ENCODE data around the gene XIRP2.
"Not testable (repeated sequence)": the region's sequence is repeated elsewhere in the genome, so short reads cannot be mapped to it uniquely, and the experiment has no call there.

XIRP2 gene

GRCh38 chr2:167264380-167264779, 376.1 kb downstream of the XIRP2 start:
- Mint-ChIP-seq H3K4me3 (no peak overlapping the region), H3K4me1 (ENCODE audit: low read depth) (no peaks in the 10 kb centered on the region), H3K27me3 (ENCODE audit: low read depth) (no peaks in the 10 kb centered on the region), H3K27ac (no peak overlapping the region), H3K9me3 (peaks cover 4% of the 10 kb centered on the region), H3K36me3 (ENCODE audit: low read depth) (no peaks in the 10 kb centered on the region)
- no peak for DNase-seq (ENCODE audit: low spot score)

- Mint-ChIP-seq H3K27me3 (ENCODE audit: low read depth) (no peaks in the 10 kb centered on the region), H3K27ac (no peak overlapping the region), H3K36me3 (ENCODE audit: low read depth) (no peaks in the 10 kb centered on the region), H3K9me3 (peaks cover 6% of the 10 kb centered on the region), H3K4me1 (ENCODE audit: low read depth) (no peaks in the 10 kb centered on the region), H3K4me3 (no peak overlapping the region)
- no peak for DNase-seq (ENCODE audit: low spot score)
These were observed 376.7 kb downstream of the XIRP2 start for GRCh38 chr2:167265004-167265403.

- Mint-ChIP-seq H3K27me3 (ENCODE audit: low read depth) (no peaks in the 10 kb centered on the region), H3K4me3 (no peak overlapping the region), H3K9me3 (peaks cover 6% of the 10 kb centered on the region), H3K4me1 (ENCODE audit: low read depth) (no peaks in the 10 kb centered on the region), H3K36me3 (ENCODE audit: low read depth) (no peaks in the 10 kb centered on the region), H3K27ac (no peak overlapping the region)
- no peak for DNase-seq (ENCODE audit: low spot score)
These were observed 377.4 kb downstream of the XIRP2 start for GRCh38 chr2:167265722-167266121.

- H3K36me3 Mint-ChIP-seq (ENCODE audit: low read depth); H3K4me1 Mint-ChIP-seq (ENCODE audit: low read depth); H3K4me3 Mint-ChIP-seq; H3K27me3 Mint-ChIP-seq (ENCODE audit: low read depth); DNase-seq (ENCODE audit: low spot score); H3K27ac Mint-ChIP-seq; H3K9me3 Mint-ChIP-seq: not testable (repeated sequence)
These were observed 380.0 kb downstream of the XIRP2 start for GRCh38 chr2:167268245-167268644.

- no peak overlapping the region for H3K27ac Mint-ChIP-seq
- H3K9me3 Mint-ChIP-seq = peaks cover 6% of the 10 kb centered on the region
- no peaks in the 10 kb centered on the region for H3K4me1 Mint-ChIP-seq (ENCODE audit: low read depth)
- no peaks in the 10 kb centered on the region for H3K36me3 Mint-ChIP-seq (ENCODE audit: low read depth)
- H3K4me3 Mint-ChIP-seq = no peak overlapping the region
- H3K27me3 Mint-ChIP-seq (ENCODE audit: low read depth) = no peaks in the 10 kb centered on the region
- DNase-seq (ENCODE audit: low spot score) = no peak
These were observed 383.7 kb downstream of the XIRP2 start for GRCh38 chr2:167271932-167272331.

GRCh38 chr2:167275046-167275445, 386.8 kb downstream of the XIRP2 start:
- no peaks in the 10 kb centered on the region for H3K36me3 Mint-ChIP-seq (ENCODE audit: low read depth)
- DNase-seq (ENCODE audit: low spot score) = no peak
- no peaks in the 10 kb centered on the region for H3K4me1 Mint-ChIP-seq (ENCODE audit: low read depth)
- no peaks in the 10 kb centered on the region for H3K27me3 Mint-ChIP-seq (ENCODE audit: low read depth)
- H3K27ac Mint-ChIP-seq = no peak overlapping the region
- H3K9me3 Mint-ChIP-seq = no peaks in the 10 kb centered on the region
- no peak overlapping the region for H3K4me3 Mint-ChIP-seq

- DNase-seq (ENCODE audit: low spot score) = no peak
- Mint-ChIP-seq H3K4me3 (no peak overlapping the region), H3K27ac (no peak overlapping the region), H3K27me3 (ENCODE audit: low read depth) (no peaks in the 10 kb centered on the region), H3K4me1 (ENCODE audit: low read depth) (no peaks in the 10 kb centered on the region), H3K9me3 (no peaks in the 10 kb centered on the region), H3K36me3 (ENCODE audit: low read depth) (no peaks in the 10 kb centered on the region)
These were observed 391.5 kb downstream of the XIRP2 start for GRCh38 chr2:167279810-167280209.

GRCh38 chr2:167287212-167287611, 398.9 kb downstream of the XIRP2 start:
- H3K4me3 Mint-ChIP-seq = no peak overlapping the region
- no peaks in the 10 kb centered on the region for H3K9me3 Mint-ChIP-seq
- H3K27ac Mint-ChIP-seq = no peak overlapping the region
- no peaks in the 10 kb centered on the region for H3K4me1 Mint-ChIP-seq (ENCODE audit: low read depth)
- DNase-seq (ENCODE audit: low spot score) = no peak
- H3K27me3 Mint-ChIP-seq (ENCODE audit: low read depth) = peaks cover 21% of the 10 kb centered on the region
- no peaks in the 10 kb centered on the region for H3K36me3 Mint-ChIP-seq (ENCODE audit: low read depth)

GRCh38 chr2:167289651-167290410, 401.6 kb downstream of the XIRP2 start:
- Mint-ChIP-seq H3K27me3 (ENCODE audit: low read depth) (peaks cover 36% of the 10 kb centered on the region), H3K27ac (no peak overlapping the region), H3K4me1 (ENCODE audit: low read depth) (peaks cover 12% of the 10 kb centered on the region), H3K9me3 (no peaks in the 10 kb centered on the region), H3K36me3 (ENCODE audit: low read depth) (no peaks in the 10 kb centered on the region), H3K4me3 (no peak overlapping the region)
- DNase-seq (ENCODE audit: low spot score) = no peak

GRCh38 chr2:167292430-167293171, 404.3 kb downstream of the XIRP2 start, which contains the start of gene B3GALT1:
Gene B3GALT1, plus strand, starts transcription at chr2:167293001.
- no peaks in the 10 kb centered on the region for H3K9me3 Mint-ChIP-seq
- peaks cover 43% of the 10 kb centered on the region for H3K27me3 Mint-ChIP-seq (ENCODE audit: low read depth)
- peak; percentile 76 for DNase-seq (ENCODE audit: low spot score)
- H3K4me3 Mint-ChIP-seq = peak within 1 kb of the TSS; percentile 74
- no peak within 1 kb of the TSS for H3K27ac Mint-ChIP-seq
- H3K4me1 Mint-ChIP-seq (ENCODE audit: low read depth) = peaks cover 12% of the 10 kb centered on the region
- H3K36me3 Mint-ChIP-seq (ENCODE audit: low read depth) = no peaks in the 10 kb centered on the region

- Mint-ChIP-seq H3K4me1 (ENCODE audit: low read depth) (peaks cover 12% of the 10 kb centered on the region), H3K27me3 (ENCODE audit: low read depth) (peaks cover 43% of the 10 kb centered on the region)
These were observed 405.0 kb downstream of the XIRP2 start for GRCh38 chr2:167293172-167293781.

GRCh38 chr2:167293943-167294775, 405.9 kb downstream of the XIRP2 start:
- H3K4me3 Mint-ChIP-seq = peak overlapping the region; percentile 82
- no peak for DNase-seq (ENCODE audit: low spot score)
- peaks cover 12% of the 10 kb centered on the region for H3K4me1 Mint-ChIP-seq (ENCODE audit: low read depth)
- peaks cover 42% of the 10 kb centered on the region for H3K27me3 Mint-ChIP-seq (ENCODE audit: low read depth)
- H3K27ac Mint-ChIP-seq = no peak overlapping the region
- no peaks in the 10 kb centered on the region for H3K36me3 Mint-ChIP-seq (ENCODE audit: low read depth)
- no peaks in the 10 kb centered on the region for H3K9me3 Mint-ChIP-seq

More at GRCh38 chr2:167293172-167293781, 405.0 kb downstream of the XIRP2 start:
- H3K4me3 Mint-ChIP-seq = peak overlapping the region; percentile 74
- H3K36me3 Mint-ChIP-seq (ENCODE audit: low read depth) = no peaks in the 10 kb centered on the region
- no peaks in the 10 kb centered on the region for H3K9me3 Mint-ChIP-seq
- no peak for DNase-seq (ENCODE audit: low spot score)
- no peak overlapping the region for H3K27ac Mint-ChIP-seq

GRCh38 chr2:167294776-167295140, 406.5 kb downstream of the XIRP2 start:
- Mint-ChIP-seq H3K4me3 (peak overlapping the region; percentile 82), H3K9me3 (no peaks in the 10 kb centered on the region), H3K4me1 (ENCODE audit: low read depth) (peaks cover 12% of the 10 kb centered on the region), H3K27me3 (ENCODE audit: low read depth) (peaks cover 40% of the 10 kb centered on the region), H3K27ac (no peak overlapping the region), H3K36me3 (ENCODE audit: low read depth) (no peaks in the 10 kb centered on the region)
- DNase-seq (ENCODE audit: low spot score) = no peak

All from T-helper 2 cell treated with Interferon-gamma antibody and Interleukin-4, amounts not matched to agents 5 μg/mL and 100 μg/mL, for 36 hours (primary cell).